ENCODE results near the gene UGT1A5.

Gene UGT1A5

GRCh38 chr2:233754872-233755611 lies 42.3 kb downstream of the UGT1A5 start:
- Histone ChIP-seq H3K27ac (ENCODE audit: low read depth, low read length) (no peak overlapping the region), H3K9me2 (replicated peaks; ENCODE audit: insufficient read depth, low read length) (no peaks in the 10 kb centered on the region), H3K36me3 (ENCODE audit: low read length) (no peaks in the 10 kb centered on the region), H3K4me3 (ENCODE audit: insufficient read depth, low read length, poor library complexity, severe bottlenecking) (no peak overlapping the region), H3K27me3 (ENCODE audit: low read length) (no peaks in the 10 kb centered on the region), H3F3A (ENCODE audit: insufficient read depth) (no peaks in the 10 kb centered on the region), H3K79me2 (ENCODE audit: insufficient read depth, low read length) (no peaks in the 10 kb centered on the region), H3K4me2 (ENCODE audit: low read depth, low read length, poor library complexity, severe bottlenecking) (no peak overlapping the region), H4K20me1 (ENCODE audit: low read depth, low read length) (no peaks in the 10 kb centered on the region), H2AFZ (ENCODE audit: low read depth, low read length, severe bottlenecking) (no peak overlapping the region), H3K9ac (ENCODE audit: low read length) (no peak overlapping the region), H3K9me3 (ENCODE audit: insufficient read depth, low read length) (peaks cover 5% of the 10 kb centered on the region; the same call in 1 of the 2 replicates)
- TF ChIP-seq EZH2phosphoT487 (conservative IDR thresholded peaks at IDR 0.05; ENCODE audit: low read length) = no peak
- no peak for TF ChIP-seq CTCF (IDR thresholded peaks at IDR 0.05; ENCODE audit: insufficient read depth, low read length, poor library complexity, severe bottlenecking)

GRCh38 chr2:233756429-233757081 lies 43.8 kb downstream of the UGT1A5 start:
- no peaks in the 10 kb centered on the region for H3K36me3 ChIP-seq (ENCODE audit: low read length)
- H3K4me2 ChIP-seq (ENCODE audit: low read depth, low read length, poor library complexity, severe bottlenecking) = no peak overlapping the region
- H3K27ac ChIP-seq (ENCODE audit: low read depth, low read length) = no peak overlapping the region
- H3K4me3 ChIP-seq (ENCODE audit: insufficient read depth, low read length, poor library complexity, severe bottlenecking) = no peak overlapping the region
- H3K9me3 ChIP-seq (ENCODE audit: insufficient read depth, low read length) = no peaks in the 10 kb centered on the region
- H2AFZ ChIP-seq (ENCODE audit: low read depth, low read length, severe bottlenecking) = no peak overlapping the region
- H3K9me2 ChIP-seq (replicated peaks; ENCODE audit: insufficient read depth, low read length) = no peaks in the 10 kb centered on the region
- no peak overlapping the region for H3K9ac ChIP-seq (ENCODE audit: low read length)
- no peaks in the 10 kb centered on the region for H4K20me1 ChIP-seq (ENCODE audit: low read depth, low read length)
- H3F3A ChIP-seq (ENCODE audit: insufficient read depth) = no peaks in the 10 kb centered on the region
- no peaks in the 10 kb centered on the region for H3K79me2 ChIP-seq (ENCODE audit: insufficient read depth, low read length)
- TF ChIP-seq CTCF (IDR thresholded peaks at IDR 0.05; ENCODE audit: insufficient read depth, low read length, poor library complexity, severe bottlenecking) = no peak
- TF ChIP-seq EZH2phosphoT487 (conservative IDR thresholded peaks at IDR 0.05; ENCODE audit: low read length) = no peak
- no peaks in the 10 kb centered on the region for H3K27me3 ChIP-seq (ENCODE audit: low read length)

GRCh38 chr2:233758141-233758540 lies 45.4 kb downstream of the UGT1A5 start:
- Histone ChIP-seq H4K20me1 (ENCODE audit: low read depth, low read length) (no peaks in the 10 kb centered on the region), H3K79me2 (ENCODE audit: insufficient read depth, low read length) (no peaks in the 10 kb centered on the region), H3K36me3 (ENCODE audit: low read length) (no peaks in the 10 kb centered on the region), H3F3A (ENCODE audit: insufficient read depth) (no peaks in the 10 kb centered on the region), H3K9me3 (ENCODE audit: insufficient read depth, low read length) (no peaks in the 10 kb centered on the region), H3K9me2 (replicated peaks; ENCODE audit: insufficient read depth, low read length) (no peaks in the 10 kb centered on the region), H2AFZ (ENCODE audit: low read depth, low read length, severe bottlenecking) (no peak overlapping the region), H3K27ac (ENCODE audit: low read depth, low read length) (no peak overlapping the region), H3K9ac (ENCODE audit: low read length) (no peak overlapping the region), H3K4me2 (ENCODE audit: low read depth, low read length, poor library complexity, severe bottlenecking) (no peak overlapping the region), H3K4me3 (ENCODE audit: insufficient read depth, low read length, poor library complexity, severe bottlenecking) (no peak overlapping the region), H3K27me3 (ENCODE audit: low read length) (no peaks in the 10 kb centered on the region)
- no peak for TF ChIP-seq EZH2phosphoT487 (conservative IDR thresholded peaks at IDR 0.05; ENCODE audit: low read length)
- no peak for TF ChIP-seq CTCF (IDR thresholded peaks at IDR 0.05; ENCODE audit: insufficient read depth, low read length, poor library complexity, severe bottlenecking)

Data from SU-DHL-6 (cell line).